ENCODE measurements around the gene SCAMP2. TPM values are rescaled to one million over a fixed set of nuclear protein-coding genes. Genes with fewer than 3 reads are reported as not detected.

Gene SCAMP2
- total RNA-seq, 1 donor from 2014 or later = 38.8 TPM

DNA sequence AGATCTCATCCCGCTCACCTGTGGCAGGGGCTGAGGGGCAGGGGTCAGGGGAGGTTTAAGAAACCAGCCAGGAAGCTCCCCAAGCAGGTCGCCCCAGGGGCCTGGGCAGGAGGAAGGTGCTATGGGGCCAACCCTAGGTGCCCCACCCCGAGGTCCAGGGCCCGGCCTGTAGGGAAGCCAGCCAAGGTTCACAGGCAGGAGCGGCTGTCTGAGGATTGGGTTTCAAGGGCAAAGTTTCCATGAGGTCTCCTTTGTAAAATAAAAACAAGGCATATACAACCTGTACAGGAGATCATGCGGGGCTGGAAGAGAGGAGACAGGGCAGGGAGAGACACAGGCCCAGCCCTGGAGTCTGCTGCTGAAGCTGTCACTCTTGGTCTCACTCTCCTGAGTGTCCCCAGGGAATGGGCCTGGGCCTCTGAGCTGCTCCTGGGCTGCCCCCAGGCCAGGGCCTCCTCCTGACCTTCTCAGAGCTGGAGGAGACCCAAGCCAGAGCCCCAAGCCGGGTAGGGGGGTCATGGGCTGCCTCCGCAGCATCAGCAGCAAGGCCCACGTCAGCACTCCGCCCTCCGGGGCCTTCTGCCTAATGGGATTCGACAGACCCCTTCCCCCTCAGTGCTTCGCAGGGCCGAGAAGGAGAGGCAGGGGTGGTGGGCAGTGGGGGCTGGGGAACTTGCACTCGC is 41.2 kb downstream of the SCAMP2 start:
- intact Hi-C loops (cut with DNase I) = no loop called here
- DNase-seq = no peak
- peak; percentile 46 for ATAC-seq (ENCODE audit: poor library complexity)

DNA sequence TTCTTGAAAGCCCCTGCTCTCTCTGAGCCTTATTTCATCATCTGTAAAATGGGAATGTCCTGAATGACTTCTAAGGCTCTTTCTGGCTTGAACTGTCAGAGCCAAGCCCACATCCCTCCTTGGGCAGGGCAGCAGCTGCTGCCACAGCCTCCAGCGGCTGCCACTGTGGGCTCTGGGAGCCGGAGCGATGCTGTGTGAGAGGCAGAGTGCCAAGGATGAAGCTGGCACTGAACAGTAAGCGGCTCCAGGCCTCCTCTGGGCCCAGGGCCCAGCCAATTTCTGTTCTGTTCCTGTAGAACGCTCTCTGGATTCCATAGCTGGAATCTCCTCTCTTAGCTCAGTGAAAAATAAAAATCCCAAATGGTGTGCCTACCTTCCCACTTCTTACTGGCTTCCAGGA is 42.3 kb downstream of the SCAMP2 start:
- intact Hi-C loops (cut with DNase I) = no loop called here
- peak; percentile 84 for ATAC-seq (ENCODE audit: poor library complexity)
- DNase-seq = peak; percentile 69

DNA sequence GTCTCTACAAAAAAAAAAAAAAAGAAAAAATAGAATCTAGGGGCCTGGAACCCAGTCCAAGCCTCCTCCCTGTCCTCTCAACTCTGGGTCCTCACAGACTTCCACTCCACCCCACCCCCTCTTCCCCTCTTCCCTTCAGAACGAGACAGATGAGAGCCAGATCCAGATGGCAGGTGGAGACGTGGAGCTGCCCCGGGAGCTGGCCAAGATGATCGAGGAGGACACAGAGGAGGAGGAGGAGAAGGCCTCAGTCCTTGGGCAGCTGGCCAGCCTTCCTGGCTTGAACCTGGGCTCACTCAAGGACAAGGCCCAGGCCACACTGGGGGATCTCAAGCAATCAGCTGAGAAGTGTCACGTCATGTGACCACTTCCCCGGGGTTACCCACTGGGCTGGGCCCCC is 43.2 kb downstream of the SCAMP2 start:
- DNase-seq (no peak), ATAC-seq (ENCODE audit: poor library complexity) (no peak)
- intact Hi-C loops (cut with DNase I) = no loop called here

DNA sequence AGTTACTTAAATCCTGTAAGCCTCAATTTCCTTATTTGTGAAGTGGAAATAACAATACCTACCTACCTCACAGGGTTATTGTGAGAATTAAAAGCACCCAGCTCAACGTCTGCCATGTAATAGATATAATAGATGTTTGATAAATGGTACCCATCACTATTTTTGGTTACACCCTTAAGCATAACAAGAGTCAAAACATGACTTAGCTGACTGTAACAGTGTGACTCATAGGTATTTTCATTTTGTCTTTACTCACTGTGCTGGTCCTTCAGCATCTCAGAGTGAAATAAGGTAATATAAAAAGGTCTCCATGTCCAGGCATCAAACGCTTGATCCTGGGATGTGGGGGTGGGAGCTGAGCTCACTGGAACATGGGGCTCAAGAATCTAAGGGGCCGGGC is 43.7 kb downstream of the SCAMP2 start:
- intact Hi-C loops (cut with DNase I) = no loop called here
- ATAC-seq (ENCODE audit: poor library complexity) (no peak), DNase-seq (no peak)

DNA sequence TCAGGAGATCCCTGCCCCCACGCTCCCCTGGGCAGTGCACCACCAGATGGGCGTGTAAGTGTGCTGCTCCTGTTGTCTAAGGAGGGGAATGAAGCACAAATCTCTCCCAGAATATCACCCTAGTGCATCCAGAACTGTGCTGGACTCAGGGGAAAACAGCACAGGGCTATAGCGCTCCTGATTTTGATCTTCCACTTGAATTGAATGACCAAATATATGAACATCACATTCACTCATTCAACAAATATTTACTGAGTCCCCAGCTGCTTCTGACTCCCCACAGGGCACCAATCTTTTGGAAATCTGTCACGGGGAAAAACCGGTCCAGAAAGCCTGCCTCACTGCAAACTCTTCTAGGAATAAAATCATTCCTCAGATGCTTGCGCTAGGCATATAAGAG is 44.3 kb downstream of the SCAMP2 start:
- intact Hi-C loops (cut with DNase I) = no loop called here
- ATAC-seq (ENCODE audit: poor library complexity) (no peak), DNase-seq (no peak)

DNA sequence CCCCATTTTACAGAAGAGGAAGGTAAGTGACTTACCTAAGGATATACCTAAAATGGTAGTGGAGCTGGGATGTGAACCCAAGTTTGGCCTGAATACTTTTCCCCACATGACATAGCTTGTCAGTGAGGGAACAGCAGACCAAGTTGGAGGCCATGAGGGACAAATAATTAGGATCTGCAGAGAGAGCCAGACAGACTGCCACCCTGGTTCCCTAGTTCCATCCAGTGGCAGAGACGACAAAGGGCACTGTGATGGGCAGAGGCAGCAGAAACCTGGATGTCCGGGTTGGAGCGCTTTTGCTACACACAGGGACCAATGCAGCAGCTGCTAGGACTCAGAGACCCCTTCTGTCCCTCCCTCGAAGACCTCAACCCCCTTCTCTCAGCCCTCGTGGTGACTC is 45.6 kb downstream of the SCAMP2 start:
- ATAC-seq (ENCODE audit: poor library complexity) (no peak), DNase-seq (no peak)
- intact Hi-C loops (cut with DNase I) = no loop called here

DNA sequence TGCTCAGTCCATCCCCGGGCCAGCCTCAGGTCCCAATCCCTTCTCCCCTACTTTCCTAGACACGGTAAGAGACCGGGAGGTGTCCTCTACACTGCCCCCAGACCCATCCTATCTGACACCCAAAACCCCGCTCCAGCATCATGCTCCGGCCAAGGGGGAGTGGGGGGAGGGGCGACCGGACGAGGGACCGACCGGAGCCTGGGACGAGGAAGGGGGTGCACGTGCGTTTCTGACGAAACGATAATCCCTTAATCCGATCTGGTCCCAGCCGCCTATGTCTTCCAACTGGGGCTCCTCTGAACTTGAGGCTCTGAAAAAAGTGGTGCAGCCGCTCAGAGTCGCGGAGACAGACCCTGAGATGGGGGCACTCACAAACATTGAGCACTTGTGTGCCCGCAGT is 46.2 kb downstream of the SCAMP2 start:
- DNase-seq = no peak
- no peak for ATAC-seq (ENCODE audit: poor library complexity)
- intact Hi-C loops (cut with DNase I) = no loop called here

DNA sequence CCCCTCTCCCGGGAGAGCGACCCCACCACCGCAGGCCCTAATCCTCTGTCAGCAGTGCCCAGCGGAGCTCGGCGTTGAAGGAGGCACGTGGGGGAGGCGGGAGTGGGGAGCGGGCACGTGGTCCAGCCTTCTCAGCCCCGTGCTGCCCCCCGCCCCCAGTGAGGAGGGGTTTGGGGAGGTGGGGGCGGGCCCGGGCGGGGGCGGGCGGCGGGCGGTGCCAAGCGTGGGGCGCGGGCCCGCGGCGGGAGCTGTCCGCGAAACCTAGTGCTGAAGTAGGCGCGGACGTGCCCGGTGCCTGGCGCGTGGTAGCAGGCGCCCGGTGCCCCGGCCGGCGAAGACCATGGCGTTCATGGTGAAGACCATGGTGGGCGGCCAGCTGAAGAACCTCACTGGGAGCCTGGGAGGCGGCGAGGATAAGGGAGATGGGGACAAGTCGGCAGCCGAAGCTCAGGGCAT is 46.8 kb downstream of the SCAMP2 start, which contains the start of gene CPLX3:
CPLX3 (plus strand) TSS at position 264 of the 456 bp plus-strand sequence; CDS start at position 341, 77 bp downstream.
- ATAC-seq (ENCODE audit: poor library complexity) (peak; percentile 45), DNase-seq (no peak)
- intact Hi-C loops (cut with DNase I) = no loop called here

DNA sequence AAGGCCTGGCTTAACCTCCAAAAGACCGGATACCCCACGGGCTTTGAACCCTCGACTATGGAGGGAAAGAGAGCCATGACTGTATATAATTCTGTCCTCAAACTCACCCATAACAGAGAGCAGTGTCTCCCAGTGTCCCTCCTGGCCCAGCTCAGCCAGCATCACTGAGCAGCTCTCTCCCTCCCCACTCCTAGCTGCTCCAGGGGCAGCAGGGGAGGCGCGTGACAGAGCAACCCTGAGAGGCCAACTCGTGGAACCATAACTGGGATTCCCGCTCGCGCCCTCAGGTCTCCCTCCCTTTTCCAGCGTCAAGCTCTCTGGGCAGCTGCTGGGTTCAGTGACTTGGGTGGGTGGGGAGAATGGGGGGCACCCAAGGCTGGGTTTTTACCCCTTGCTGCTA is 47.3 kb downstream of the SCAMP2 start:
- DNase-seq = no peak

DNA sequence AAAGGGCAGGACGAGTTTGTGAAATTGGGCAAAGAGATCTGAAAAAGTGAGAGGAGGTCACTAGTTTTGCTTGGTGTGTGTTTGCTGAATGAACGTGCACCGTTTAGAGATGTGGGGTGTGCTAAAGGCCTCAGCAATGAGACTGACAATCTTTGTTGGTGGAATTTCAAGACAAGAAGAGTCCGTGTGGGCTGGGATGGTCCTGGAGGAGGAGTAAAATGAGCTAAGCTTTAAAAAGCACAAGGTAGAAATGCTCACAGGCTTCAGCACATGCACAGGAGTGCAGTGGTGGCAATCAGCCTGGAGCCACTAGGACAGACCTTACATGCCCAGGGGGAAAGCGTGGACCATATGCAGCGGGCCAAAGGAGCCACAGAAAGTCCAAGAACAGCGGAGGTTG is 48.2 kb downstream of the SCAMP2 start:
- DNase-seq = no peak
- ATAC-seq (ENCODE audit: poor library complexity) = no peak
- intact Hi-C loops (cut with DNase I) = no loop called here

More for the DNA sequence above, 47.3 kb downstream of the SCAMP2 start:
- ATAC-seq (ENCODE audit: poor library complexity) = no peak
- intact Hi-C loops (cut with DNase I) = no loop called here

DNA sequence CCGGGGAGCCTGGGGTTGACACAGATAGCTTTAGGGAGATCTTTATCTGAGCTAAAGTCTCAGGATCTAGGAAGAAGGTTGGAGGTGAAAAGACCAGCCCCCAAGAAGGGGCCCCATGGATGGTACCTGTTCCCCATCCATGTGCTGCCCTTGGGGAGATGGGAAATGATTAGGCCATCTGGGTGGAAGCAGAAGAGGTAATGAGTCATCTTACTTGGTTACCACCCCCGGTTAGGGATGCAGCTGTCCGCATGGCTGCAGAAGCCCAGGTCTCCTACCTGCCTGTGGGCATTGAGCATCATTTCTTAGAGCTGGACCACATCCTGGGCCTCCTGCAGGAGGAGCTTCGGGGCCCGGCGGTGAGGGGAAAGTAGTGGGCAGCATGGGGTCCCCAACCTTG is 49.8 kb downstream of the SCAMP2 start:
- ATAC-seq (ENCODE audit: poor library complexity) = no peak
- no peak for DNase-seq
- intact Hi-C loops (cut with DNase I) = no loop called here

DNA sequence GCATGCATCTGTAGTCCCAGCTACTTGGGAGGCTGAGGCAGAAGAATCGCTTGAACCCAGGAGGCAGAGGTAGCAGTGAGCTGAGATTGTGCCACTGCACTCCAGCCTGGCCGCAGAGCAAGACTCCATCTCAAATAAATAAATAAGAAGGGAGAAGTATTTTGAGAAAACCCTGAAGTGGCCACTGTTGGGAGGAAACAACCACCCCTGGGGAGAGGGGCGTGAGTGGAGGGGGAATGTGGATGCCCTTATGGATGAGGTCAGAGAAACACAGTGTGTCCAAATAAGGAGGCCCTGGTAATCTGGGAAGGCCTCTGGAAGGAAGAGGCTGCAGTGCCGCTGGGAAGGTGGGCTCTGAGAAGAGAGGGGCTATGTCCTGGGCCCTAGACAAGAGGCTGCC is 50.9 kb downstream of the SCAMP2 start:
- ATAC-seq (ENCODE audit: poor library complexity) (no peak), DNase-seq (no peak)
- intact Hi-C loops (cut with DNase I) = no loop called here

DNA sequence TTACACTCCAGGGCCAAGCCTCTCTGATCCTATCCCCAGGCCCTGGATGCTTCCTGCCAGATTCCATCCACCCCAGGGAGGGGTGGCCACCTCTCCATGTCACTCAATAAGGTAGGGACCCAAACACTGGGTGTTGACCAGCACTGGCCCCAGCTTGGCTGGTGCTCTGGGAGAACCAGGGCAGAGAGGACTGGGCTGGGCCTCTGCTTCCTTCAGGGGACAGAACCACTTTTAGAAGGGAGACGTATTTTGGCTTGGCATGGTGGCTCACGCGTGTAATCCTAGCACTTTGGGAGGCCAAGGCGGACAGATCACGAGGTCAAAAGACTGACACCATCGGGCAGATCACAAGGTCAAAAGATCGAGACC is 51.4 kb downstream of the SCAMP2 start:
- DNase-seq (no peak), ATAC-seq (ENCODE audit: poor library complexity) (no peak)
- intact Hi-C loops (cut with DNase I) = no loop called here

DNA sequence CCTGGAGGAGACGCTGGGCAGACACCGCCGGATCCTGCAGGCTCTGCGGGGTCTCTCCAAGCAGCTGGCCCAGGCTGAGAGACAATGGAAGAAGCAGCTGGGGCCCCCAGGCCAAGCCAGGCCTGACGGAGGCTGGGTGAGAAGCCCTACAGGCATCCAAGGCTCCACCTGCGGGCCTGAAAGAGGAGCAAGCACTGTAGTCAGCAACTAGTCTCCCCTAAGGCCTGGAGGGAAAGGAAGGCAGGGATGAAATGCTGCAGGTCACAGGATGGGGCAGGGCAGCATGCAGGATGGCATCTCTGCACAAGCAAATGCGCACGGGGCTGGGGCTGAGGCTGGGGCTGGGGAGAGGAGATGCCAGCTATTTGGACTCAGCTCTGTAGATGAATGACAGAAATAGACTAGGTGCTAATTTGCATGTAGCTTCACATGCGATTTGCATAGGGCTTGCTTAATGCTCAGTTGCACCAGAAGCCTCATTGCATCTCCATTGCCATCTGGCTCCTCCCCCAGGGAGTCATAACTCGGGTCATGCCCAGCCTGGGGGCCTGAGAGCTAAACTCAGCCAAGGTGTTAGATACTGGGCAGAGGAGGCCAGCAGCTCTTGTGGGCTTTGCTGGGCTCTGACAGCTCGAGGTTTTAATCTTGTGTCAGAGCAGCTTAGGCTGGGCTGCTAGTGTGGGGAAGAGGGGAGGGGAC is 51.9 kb downstream of the SCAMP2 start:
- DNase-seq = no peak
- intact Hi-C loops (cut with DNase I) = no loop called here
- ATAC-seq (ENCODE audit: poor library complexity) = no peak

DNA sequence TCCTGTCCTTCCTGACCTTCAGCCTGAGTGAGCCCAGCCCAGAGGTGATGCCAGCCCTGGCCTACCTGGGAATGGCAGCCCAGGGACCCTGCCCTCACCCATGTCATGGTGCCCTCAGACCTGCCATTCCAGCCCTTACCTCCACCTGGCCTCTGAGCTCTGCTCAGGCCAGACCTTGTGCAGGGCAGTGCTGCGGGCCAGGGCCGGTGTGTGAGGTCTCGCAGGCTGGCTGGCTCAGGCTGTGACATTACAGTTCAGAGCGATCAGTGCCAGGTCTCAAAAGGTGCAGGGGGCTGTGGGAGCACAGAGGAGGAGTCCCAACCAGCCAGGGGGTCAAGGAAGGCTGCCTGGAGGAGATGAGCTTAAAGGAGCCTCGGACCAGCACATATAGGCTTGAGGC is 53.1 kb downstream of the SCAMP2 start:
- DNase-seq = no peak
- intact Hi-C loops (cut with DNase I) = no loop called here
- no peak for ATAC-seq (ENCODE audit: poor library complexity)

DNA sequence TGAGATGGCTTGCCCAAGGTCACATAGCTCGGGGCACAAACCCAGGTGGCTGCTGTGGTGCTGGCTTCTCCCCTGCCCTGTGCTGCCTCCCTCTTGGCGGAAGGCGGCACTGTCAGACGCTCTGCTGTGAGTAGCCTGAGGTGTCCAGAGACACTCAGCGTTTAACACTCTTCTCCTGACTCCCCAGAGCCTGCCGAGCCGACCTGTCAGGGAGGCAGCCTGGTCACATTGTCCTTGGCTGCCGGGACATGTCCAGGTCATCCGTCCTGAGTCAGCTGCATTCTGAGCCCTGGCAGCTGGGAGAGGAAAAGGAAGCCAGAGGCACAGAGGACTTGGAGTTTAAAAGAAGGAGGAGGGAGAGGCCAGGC is 55.8 kb downstream of the SCAMP2 start:
- peak; percentile 69 for DNase-seq
- peak; percentile 77 for ATAC-seq (ENCODE audit: poor library complexity)
- intact Hi-C loops (cut with DNase I) = no loop called here

DNA sequence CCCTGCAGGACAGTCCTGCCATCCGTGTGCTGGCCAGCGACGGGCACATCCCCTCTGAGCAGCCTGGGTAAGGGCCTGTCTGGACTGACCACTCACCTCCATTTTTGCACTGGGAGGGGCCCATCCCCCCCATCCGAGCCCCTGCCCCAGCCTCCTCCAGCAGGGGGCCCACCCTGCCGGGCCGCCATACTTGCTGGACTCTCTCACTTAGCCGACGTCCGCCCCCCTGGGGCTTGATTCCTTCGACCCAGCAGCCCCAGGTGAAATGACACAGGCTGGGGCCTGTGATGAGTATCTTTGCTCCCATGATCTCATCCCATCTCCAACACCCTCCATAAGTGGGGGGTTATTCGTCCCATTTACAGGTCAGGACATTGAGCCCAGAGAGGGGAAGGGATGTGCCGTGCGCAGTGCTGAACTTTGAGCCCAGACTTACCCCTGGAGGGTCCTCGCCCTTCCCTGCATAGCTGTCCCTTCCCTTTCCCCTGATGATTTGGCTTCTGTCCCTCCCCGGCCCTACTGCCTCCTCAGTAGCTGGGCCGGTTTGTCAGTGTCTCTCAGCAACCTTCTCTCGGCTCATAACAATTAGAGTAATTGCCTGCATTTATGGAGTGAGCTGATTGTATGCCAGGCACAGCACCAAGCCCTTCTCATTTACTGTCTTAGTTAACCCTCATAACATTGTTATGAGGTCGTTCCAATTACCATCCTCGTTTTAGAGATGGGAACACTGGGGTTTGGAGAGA is 56.4 kb downstream of the SCAMP2 start:
- DNase-seq (no peak), ATAC-seq (ENCODE audit: poor library complexity) (no peak)

DNA sequence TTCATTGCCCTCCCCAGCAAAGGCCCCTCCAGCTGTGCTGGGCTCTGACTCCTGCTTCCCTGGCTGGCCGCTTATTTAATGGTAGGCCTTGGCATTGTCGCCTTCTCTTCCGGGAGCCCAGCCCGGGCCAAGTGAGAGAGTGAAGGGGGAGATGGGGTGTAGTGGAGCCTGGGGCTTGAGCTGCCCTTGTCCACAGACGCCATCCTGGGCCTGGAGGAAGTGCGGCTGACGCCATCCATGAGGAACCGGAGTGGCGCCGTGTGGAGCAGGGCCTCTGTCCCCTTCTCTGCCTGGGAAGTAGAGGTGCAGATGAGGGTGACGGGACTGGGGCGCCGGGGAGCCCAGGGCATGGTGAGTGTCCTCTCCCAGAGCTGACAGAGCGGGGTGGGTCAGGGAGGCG is 57.2 kb downstream of the SCAMP2 start:
- DNase-seq (no peak), ATAC-seq (ENCODE audit: poor library complexity) (no peak)
- intact Hi-C loops (cut with DNase I) = no loop called here

More for the DNA sequence above, 56.4 kb downstream of the SCAMP2 start:
- intact Hi-C loops (cut with DNase I) = no loop called here

DNA sequence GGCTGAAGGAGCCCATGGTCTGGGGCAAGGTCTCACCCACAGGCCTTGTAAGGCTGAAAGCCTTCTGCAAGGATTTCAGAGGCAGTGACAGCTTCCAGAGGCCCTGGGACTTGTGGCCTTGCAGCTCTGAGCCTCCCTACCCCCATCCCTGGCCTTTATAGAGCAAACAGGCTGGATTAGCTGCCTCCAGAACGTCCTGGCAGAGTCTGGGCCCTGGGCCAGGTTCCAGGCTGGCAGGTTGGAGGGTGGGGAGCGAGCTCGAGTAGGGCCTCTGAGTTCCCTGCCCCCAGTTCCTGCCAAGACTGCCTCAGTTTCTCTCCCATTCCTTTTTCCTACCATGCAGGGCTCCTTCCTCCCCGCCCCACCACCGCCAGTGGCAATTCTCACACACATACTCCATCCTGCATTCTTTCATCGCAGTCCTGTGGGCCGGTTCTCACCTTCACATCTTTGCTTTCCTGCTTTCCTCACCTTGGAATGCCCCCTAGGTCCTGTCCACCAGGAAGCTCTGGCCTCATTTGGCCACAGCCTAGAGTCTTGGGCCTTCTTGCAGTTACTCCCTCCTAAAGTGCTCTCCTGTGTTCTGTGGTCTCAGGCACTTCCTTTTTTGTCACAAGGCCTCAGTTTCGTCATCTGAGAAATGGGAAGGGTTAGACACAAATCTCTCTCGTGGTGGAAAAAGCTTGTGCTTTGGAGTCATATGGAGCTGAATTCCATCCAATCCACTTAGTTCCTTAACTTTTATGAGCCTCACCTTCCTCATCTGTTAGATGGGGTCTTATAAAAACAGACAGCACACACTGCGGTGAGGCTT is 57.8 kb downstream of the SCAMP2 start:
- DNase-seq = peak; percentile 78
- intact Hi-C loops (cut with DNase I) = no loop called here
- ATAC-seq (ENCODE audit: poor library complexity) = peak; percentile 63
